ENCODE results near the gene KRT79.
"Not testable (repeated sequence)": the region's sequence is repeated elsewhere in the genome, so short reads cannot be mapped to it uniquely, and the experiment has no call there.

KRT79 gene

DNA sequence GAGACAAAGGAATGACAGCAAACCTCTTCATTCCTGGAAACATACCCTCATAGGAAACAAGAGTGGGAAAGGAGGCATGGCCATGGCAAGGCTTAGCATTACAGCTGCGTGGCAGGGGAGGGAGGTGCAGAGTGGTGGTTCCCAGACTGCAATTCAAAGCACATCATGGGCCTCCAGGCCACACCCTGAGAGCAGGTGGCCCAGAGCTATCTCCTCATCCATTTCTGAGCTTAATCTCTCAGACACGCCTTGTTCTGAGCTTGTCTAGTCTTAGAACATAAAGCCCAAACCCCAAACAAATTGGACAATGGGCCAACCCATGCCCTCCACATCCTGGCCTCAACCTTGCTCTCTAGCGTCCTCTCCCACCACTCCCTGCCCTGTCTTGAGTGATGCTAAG is 32.3 kb downstream of the KRT79 start:
- DNase-seq, result no peak

GRCh38 chr12:52800259-52800917 is 33.7 kb downstream of the KRT79 start:
- DNase-seq, result no peak

DNA sequence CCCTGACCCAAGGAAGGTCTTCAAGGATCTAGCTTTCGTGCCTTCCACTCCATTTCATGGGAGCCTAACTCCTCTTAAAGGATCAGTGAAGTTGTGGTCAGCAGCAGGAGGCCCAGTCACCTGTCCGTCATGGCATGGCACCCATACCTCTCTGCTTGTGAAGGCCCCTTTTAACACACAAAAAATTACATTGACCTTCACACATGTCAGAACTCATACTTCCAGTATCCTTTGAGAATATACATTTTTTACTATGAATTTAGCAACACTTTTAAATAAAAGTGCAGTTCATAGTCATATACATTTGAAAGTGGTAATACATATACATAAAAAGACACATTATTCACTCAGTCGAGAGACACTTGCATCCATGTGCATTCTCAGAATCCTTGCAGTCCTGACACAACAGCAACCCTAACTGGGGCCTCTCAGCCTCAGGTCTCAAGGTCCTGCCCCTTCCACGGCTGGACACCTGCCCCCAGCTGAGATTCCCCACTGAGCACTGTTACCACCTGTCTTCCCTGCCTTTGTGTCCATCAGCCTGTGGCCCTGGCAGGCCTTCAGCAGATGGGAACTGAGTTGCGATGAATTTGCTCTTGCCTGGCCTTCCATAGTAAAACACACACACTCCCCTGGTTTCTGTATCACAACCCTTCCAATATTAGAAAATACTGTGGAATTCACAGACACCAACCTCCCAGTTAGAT is 34.5 kb downstream of the KRT79 start:
- DNase-seq, result no peak

GRCh38 chr12:52798671-52799504 is 35.2 kb downstream of the KRT79 start:
- DNase-seq, result no peak

DNA sequence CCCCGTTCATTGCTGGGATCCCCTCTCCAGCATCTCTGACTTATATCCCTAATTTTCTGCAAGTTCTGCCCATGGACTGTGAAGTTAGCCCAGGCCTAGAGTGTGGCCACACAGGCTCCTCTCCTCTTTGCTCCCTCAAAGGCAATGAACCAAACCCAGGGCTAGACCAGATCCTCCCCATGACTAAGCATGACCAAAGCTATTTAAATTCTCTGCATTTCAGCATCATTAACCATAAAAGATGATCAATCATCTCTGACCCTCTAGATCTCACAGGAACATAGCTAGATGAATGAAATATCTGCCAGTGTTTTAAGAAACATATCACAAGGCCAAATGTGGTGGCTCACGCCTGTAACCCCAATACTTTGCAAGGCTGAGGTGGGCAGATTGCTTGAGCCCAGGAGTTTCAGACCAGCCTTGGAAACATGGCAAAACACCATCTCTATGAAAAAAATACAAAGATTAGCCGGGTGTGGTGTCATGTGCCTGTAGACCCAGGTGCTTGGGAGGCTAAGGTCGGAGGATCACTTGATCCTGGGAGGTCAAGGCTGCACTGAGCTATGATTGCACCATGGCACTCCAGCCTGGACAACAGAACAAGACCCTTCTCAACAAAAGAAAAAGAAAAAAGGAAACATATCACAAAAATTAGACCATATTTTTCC is 36.0 kb downstream of the KRT79 start:
- no peak for DNase-seq

DNA sequence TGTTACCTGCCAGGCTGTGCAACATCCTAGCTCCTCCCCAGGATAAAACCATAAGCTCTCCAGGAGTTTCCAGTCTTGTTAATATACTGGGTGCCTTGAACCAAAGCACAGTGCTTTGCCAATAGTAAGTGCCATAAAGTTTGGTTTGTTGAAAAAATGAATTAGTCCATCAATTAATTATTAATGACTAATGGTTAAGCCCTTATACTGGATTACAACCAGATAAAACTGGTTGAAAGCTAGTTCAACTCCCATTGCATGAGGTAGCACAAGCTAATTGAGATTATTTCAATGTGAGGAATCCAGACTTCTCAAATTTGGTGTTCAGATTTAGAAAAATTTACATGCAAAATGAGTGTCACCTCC is 36.6 kb downstream of the KRT79 start:
- no peak for DNase-seq

DNA sequence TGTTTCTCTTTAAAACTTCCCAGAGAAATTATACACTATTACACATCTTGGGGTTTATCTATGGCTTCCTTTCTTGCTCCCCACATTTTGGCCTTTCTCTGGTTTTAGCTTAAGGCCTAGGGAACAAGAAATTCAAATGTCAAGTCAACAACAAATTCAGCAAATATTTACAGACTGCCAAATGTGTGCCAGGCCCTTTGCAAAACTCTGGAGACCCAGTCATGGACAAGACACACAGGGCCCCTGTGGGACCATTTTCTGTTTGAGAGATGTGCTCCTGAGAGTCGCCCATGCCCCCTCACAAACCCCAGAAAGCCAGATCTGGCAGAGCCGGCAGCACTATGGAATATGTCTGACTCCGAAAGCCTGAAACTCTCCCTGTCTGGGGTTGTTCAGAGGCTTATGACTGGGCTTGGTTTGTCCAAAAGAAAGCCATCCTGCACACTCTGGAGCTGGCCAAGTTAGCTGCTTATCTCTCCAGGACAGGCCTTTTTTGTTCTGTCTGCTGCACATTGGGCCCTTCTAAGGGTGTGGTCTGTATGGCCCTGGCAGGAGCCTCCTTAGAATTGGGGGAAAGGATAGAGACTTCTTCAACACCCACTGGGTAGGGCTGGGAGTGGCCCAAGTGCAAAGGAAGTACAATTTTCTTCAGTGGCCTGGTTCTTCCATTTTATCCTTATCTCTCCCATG is 37.1 kb downstream of the KRT79 start:
- no peak for DNase-seq

DNA sequence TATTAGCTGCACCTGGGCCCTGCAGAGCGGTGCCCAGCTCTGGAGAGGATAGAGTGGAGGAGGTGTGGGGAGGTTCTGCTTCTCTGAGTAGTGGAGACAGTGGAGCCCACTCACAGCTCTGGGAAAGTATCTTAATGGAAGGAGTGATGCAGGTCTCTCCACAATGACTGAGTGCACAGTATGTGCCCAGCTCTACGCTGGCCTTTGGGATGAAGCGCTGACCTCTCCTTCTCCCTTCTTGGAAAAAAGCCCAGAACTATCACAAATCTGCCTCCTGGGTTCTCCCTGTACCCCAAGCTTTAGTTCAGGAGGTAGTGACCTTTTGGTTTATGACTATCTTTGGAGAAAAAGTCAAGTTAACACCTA is 37.7 kb downstream of the KRT79 start:
- no peak for DNase-seq

- DNase-seq, result no peak
These were observed 38.2 kb downstream of the KRT79 start, which contains the start of gene KRT3 for GRCh38 chr12:52795694-52796428. Gene KRT3 (minus strand): TSS chr12:52796117. CDS start chr12:52796042, 75 bp downstream.

DNA sequence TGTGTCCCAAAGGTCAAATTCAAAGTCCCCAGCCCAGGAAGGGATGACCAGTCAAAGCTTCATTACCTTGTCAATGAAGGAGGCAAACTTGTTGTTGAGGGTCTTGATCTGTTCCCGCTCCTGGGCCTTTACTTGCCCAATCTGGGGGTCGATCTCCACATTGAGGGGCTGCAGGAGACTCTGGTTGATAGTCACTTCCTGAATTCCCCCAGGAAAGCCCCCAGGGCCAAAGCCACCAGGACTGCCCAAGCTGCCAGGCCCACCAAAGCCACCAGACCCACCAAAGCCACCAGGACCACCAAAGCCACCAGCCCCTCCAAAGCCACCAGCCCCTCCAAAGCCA is 38.8 kb downstream of the KRT79 start:
- not testable (repeated sequence) for DNase-seq

DNA sequence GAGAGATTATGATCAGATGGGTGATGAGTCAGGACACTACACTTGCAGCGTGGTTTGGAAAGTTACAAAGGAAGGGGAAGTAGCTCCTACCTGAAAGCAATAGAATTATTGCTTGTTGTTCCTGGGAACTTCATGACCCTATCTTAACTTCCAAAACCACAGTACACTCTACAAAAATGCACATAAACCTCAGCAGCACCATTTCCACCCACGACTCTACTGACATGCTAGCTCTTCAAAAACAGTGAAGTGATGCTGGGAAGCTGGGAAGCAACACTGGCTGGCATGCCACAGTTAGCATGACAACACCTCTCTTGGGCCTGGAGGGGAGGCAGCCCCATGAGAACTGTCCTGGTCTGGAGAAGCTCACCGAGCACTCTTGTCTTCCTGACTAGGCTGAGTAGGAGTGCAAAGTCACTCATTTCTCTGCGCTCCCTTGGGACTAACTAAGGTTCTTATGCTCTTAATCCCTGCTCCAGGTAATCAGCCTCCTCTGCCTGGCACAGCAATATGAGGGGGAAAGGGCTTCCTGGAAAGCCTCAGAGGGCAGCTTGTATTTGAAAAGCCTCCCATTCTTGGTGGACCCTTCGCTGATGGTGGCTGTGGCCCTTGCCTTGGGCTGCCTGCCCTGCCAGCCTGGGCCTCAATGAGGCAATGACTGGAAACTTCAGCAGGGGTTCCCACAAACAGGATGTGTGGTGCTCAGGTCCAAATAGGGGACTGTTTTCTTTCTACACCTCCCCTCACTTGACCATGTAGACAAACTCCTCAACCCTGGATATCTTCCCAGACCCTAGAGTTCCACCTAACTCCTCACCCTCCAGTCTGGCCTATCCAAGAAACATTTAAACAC is 39.4 kb downstream of the KRT79 start:
- DNase-seq, result no peak

DNA sequence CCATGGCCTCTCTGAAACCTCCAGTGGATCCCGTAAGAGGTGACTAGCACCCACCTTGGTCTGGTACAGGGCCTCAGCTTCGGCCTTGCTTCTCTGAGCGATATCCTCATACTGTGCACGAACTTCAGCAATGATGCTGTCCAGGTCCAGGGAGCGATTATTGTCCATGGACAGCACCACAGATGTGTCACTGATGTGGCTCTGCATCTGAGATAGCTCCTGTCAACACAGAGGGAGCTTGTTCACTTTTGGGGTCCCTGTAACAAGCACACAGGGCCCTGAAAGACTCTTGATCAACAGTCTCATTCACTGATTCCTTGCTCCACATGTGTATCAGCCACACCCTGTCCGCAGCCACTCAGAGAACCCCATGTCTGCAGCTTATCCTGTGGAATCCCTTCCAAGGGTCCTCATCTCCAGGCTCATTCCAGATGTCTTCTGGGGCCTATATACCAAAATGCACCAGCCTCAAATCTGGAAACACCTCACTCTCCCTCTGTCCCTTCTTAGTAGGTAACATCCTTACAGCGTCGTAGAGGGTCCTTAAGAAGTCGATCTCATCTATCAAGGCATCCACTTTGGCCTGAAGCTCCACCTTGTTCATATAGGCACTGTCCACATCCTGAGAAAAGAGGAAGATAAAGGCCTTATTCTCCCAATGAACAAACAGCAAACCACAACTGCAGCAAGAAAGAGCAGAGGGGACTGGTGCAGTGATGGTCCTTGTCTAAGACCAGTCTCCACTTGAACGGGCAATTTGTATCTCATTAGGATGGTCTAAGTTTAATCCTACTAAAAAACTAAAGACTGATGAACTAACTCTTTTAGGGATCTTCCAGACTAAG is 41.7 kb downstream of the KRT79 start:
- no peak for DNase-seq

DNA sequence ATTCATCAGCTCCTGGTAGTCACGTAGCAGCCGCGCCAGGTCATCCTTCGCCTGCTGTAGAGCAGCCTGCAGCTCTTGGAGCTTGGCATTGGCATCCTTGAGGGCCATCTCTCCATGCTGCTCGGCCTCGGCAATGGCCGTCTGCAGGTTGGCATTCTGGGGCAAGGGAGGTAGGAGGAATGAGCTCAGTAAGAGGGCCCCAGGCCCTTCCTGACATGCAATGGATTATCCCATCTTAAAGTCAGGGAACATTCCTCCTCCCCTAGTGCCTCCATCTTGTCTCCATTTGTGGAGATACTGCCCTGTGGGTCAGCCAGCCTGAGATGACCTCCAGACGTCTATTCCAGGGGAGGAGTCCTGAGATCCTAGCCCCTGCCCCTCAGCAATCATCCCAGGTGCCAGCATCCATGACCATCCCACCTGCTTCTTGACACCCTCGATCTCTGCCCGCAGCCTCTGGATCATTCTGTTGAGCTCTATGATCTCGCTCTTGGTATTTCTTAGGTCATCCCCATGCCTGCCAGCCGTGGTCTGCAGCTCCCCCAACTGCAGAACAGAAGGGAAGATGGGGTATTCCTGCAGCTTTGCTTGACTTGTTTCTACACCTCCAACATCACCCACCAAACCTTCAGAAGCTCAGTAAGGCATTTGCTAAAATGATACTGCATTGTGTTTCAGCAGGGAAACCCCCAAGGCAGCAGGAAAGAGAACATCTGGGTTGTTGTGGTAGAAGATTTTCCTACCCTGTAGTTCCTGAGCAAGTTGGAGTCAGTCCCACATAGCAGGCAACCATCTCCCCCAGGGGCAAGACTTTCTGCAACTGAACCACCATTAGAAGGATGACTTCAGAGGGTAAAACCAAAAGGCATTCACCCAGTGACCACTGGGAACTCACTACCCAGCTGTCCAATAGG is 42.6 kb downstream of the KRT79 start:
- no peak for DNase-seq

DNA sequence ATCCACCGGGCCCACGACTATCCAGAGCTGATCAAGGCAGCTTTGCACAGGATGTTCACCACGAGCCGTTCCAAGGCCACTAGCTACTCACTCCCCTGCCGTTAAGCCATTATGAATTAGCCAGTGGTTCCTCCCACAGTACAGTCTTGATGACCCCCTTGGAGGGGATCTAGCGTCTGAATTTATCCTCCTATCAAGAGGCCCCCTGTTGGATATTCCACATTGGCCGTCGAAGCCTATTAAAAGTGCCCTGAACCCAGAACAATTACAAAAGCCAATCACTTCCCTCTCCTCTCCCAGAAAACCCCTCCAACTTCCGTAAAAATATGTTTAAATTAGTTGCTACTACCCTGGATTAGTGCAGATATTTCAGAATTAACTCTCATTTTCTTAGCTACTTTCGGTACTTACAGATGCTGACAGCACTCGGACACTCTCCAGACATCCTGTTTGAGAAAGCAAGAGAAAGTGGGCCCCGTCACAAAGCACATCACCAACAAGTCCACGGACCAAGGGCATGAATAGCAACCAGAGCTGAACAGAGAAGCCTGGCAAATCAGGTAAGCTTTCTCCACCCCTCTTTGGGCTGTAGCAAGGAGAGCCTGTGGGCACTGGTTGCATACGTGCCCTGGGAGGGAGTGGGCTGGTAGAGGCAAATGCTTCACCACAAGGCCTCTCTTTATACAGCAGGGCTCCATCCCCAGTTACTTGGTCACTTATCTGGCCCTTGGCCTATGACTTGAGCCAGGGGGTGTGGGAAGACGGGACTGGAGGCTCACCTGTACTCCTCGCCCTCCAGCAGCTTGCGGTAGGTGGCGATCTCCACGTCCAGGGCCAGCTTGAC is 43.5 kb downstream of the KRT79 start:
- no peak for DNase-seq

DNA sequence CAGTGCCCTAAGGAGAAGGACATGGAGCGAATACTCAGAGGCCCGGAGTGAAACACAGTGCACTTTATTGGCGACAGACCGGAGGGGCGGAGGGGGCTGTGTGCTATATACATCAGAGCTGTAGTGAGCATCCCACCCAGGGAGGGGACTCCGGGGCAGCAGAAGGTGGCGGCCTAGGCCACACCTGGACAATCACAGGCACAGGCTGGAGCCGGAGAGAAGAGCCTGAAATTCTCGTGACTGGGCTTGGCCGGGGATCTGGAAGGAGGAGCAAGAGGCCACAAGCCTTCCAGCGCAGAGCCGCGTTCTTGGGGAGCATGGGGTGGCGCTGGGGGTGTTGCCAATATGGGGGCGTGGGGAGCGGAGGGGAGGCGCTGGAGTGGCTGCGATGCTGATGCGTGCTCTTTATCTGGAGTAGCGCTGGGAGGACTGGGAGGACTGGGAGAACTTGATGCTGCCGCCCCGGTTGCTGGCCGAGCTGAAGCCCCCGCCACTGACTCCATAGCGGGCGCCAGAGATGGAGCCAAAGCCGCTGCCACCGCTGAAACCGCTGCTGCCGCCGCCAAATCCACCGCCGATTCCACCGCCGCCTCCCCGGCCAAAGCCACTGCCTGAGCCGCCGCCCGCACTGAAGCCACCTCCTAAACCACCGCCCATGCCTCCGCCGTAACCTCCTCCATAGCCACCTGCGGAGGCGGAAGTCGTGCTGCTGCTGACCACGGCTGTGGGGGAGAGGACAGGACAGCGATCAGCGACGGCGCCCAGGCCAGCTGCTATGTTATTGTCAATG is 44.3 kb downstream of the KRT79 start:
- no peak for DNase-seq

- no peak for DNase-seq
These were observed 45.1 kb downstream of the KRT79 start for GRCh38 chr12:52788876-52789636.
